ENCODE results near the gene METTL25B.

METTL25B gene

DNA sequence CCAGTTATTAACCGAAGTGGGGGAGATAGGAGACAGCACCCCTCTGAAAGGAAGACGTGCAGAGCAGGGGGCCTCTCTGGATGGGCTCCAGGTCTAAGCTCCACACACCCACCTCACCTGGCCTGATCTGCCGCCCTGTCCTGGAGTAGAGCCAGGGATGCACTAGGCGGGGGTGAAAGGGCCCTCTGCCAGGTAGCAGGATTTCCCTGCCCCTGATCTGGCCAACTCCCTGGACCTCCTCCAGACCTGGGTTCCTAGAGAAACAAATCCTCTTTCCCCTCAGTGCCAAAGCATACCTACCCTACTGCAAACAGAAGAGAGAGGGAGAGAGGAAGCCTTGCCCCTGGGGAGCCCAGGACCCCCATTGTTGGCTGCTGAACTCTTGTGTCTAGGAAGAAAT is 24.9 kb upstream of the METTL25B start:
- no peak for DNase-seq

DNA sequence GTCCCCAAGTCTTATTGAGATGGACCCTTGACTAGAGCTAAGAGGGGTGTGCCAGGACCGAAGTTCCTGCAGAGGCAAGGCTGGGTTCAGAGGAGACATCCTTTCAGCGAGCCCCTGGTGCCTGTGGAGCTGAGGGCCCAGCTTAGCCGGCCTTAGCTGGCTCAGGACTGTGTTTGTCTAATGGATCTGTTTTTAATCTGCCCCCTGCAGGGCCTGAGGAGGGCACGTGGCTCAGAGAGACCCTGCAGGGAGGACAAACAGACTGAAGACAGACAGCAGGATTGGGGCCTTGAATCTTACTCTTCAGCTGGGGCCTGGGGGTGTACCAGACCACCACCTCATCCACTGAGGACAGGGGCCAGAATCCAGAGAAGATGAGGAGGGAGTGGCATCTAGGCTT is 24.5 kb upstream of the METTL25B start:
- DNase-seq: no peak

DNA sequence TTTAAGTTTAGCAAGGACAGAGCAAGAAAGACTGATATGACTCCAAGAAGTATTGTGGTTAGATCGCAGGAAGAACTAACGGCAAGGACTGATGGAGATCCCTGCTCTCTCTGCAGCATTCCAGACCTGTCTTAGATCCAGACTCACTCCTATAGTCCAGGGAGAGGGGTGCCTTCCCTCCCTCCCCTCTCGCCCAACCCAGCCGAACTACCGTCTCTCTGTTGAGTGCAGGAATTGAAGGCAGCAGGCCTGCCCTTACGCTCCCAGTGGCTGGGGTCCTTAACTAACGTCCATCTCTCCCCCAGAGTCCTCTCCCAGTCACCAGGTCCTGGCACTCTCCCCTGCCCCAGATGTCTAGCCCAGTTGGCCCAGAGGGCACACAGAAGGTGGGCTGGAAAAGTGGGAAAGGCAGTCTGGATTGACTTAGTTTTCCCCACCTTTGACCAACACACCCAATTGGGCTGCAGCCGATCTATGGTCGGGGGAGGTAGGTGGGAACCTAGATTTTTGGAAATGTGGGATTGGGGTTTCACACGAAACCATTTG is 24.0 kb upstream of the METTL25B start:
- DNase-seq: no peak

DNA sequence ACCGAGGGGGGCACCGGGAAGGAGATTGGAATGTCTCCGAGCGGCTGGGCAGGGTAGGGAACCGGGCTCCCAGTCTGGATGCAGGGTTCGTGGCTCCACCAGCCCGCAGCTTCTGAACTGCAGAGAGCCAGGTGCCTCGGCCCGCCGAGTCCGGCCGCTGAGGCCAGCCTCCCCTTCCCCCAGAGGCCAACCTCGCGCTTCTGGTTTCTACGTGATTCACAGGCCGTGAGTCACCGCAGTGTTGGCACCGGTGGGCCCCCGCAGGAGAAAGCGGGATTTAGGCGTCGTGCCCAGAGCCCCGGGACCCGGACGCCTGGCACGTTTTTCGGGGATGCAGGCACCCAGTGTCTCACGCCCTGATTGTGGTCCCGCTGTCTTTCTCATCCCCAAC is 23.3 kb upstream of the METTL25B start:
- no peak for DNase-seq

DNA sequence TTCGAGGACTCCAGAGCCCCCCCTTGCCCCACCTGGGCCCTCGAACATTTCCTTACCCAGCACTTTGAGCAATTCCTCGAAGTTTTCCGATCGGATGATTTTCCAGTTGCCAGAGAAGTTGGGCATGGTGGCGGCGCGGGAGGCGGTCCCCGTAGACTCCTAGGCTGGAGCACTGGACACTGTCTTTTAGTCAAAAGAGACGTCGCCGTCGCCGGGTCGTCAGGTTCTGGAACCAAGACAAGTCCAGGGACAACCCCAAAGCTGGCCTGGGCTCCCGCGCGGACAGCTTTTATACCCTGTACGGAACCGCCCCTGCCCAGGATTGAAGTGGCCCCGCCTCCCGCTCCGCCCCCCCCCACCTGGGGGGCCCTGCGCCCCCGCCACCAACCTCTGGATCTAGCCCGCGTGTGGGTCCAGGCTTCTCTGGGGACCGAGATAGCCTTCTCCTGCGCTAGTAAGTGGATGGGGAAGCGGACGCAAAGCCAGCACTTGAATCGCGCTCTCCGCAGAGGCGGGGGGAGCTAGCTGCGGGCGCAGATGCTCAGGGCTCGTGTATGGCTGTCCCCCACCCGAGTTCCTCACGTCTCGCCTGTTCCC is 22.9 kb upstream of the METTL25B start, which contains the start of gene CRABP2:
Gene CRABP2, minus strand, starts transcription at position 263 of the 597 bp plus-strand sequence. Its CDS starts 137 bp downstream, at position 126.
- DNase-seq: peak; percentile 66

DNA sequence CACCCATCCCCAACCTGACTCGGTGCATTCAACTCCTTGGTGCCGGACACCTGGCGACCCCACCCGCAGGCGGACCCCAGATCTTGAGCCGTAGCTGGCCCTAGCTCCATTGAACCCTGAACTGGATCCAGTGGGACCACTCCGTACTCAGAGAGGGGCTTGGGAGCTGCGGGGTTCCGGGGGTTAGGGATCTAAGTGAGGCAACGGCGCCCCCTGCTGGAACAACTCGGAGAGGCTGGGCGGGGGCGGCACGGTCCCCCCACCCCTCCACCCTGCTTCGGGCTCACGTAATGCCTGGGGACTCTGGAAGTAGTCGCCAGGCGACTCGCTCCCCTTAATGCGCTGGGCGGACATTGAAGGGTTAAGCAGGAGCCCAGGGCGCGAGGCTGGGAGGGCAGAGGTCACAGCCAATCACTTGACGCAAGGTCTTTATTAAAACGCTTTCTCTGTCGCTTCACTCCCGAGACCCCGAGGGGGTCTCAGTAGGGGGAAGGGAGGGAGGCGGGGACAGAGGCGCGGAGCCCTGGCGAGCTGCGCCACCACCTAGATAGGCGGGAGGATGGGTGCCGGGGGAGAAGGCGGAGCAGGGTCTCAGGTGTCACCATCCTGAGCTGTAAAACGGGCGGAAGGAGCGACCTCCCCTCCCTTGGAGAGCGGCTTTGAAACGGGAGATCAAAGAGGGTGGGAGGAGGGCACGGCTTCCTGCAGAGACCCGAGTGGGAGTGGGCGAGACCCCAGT is 22.2 kb upstream of the METTL25B start:
- peak; percentile 77 for DNase-seq

DNA sequence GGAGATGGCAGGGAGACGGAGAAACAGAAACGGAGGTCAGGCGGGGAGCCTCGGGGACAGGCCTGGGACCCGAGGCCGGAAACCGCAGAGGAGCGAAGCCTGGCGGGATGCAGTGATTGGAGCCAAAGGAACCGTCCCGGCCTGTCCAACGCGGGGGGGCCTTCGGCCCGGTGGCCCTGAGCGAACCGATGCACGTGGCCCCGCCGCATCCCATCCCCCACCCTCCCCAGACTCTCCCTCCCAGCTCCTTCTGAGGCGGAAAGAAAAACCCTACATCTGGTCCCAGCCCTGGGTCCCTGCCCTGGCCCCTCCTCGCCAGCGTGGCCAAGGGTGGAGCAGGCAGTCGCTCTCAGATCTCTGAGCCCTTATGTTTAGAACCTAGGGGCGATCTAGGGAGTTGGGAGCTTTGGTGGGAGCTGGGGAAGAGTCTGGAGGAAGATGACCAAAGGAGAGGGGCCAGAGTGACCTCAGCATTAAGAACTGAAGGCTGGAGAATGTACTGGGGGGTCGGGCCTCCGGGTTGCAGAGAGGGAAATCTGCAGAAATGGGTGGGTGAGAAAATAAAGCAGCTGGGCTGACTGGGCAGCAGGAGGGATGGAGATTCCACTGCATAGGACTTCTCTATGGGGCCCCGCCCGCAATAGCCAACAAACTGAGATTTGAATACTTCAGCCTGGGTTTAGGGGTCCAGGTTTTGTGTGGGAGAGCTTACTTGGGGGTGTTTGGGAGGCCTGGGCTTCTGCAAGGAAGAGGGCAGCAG is 21.4 kb upstream of the METTL25B start:
- DNase-seq: peak; percentile 10

DNA sequence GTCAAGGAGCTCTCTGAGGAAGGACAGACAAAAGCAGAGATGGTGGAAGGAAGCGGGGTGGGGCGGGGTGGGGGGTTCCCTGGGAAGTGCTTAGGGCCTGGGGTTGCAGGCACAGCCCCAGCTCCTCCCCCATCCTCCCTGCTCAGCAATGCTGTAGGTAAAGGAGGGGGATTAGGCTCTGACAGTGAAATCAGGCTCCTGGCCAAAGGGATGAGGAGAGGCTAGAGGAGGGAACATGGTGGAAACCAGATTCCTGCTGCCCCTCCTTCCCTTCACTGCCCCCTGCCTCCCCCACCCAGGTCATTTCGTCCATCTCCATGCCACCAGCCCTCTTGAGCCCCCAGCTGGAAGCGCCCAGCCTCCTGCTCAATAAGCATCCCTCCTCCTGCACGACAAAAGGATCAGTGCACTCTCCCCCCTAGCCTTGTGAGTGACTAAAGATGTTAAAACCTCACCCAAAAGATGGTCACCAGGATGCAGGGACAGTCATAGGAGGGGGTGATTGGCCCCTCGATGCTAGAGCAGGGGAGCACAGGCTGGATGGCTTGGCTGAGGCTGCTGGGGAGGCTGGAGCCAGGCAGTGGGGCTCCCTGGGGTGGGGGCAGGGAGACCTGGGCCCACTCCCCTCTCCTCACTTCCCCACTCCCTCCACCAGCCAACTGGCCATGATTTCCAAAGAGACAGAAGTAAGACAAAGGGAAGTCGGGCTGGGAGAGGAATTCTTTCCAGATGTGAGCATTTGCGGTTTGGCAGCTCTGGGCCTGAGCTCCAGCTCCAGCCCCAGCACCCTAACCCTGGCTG is 20.7 kb upstream of the METTL25B start:
- no peak for DNase-seq

DNA sequence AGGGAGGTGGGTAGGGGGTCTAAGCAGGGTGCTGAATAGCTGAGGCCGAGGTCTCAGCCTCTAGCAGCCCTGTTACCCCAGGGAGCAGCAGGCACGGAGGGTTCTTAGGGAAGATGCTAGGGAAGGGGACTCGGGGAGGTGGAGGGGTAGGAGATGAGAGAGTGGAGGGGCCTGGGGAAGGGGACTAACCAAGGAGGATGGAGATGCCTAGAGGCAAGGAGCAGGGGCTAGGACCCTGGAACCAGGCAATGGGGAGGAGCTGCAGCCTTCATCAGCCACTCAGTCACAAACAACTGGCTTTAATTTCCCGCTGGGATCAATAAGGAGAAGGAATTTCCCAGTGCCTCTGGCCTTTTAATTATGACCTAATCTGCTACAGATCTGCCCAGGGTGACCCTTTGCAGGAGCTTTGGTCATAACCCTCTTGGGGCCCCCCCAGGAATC is 20.0 kb upstream of the METTL25B start:
- DNase-seq: no peak

DNA sequence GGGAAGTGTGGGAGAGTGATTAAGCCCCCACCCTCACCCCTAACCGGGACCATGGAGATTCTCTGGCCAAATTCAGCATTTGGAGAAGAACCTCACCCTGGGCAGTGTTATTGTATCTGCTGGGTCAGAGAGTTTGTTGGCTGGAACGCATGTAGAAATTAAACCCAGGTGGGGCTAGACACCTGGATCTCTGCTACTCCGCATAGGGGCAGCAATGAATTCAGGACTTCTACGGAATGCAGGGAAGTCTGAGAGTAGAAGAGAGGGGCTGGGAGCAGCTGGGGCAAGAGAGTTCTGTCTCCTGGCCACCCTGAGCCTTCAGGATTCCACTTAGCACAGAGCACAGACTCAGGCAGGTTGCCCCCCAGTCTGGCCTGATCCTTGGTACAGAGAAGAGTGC is 19.2 kb upstream of the METTL25B start:
- DNase-seq: no peak

DNA sequence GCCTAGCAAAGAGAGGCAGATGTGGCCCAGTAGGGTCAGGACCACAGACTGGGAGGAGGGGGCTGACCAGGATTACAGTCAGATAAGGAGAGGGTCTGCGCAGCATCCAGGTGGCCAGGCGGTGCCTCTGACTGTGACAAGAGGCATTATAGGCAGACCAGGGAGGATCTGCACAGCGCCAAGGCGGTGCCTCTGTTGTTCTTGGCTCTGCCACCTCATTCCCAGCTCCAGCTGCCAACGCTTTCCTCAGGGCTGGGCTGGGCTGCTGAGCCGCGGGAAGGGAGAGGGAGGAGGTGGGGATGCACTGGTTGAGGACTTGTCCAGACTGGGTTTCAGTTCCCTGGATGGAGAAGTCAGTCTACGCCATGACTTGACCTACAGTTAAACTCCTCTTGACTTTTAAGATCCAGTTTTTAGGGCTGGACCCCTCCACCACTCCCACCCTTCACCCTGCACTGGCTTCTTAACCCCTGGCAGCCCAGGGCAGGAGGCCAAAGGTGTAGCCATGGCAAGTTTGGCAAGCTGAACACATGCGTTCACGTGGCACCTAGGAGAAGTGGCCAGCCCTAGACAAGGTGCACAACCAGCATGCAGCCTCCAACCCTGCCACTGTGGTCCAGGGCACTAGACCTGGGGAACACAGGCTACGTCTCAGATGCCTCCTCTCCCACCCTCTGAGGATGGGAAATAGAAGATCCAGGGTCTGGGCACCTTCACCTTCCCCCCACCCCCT is 18.3 kb upstream of the METTL25B start:
- DNase-seq: no peak

DNA sequence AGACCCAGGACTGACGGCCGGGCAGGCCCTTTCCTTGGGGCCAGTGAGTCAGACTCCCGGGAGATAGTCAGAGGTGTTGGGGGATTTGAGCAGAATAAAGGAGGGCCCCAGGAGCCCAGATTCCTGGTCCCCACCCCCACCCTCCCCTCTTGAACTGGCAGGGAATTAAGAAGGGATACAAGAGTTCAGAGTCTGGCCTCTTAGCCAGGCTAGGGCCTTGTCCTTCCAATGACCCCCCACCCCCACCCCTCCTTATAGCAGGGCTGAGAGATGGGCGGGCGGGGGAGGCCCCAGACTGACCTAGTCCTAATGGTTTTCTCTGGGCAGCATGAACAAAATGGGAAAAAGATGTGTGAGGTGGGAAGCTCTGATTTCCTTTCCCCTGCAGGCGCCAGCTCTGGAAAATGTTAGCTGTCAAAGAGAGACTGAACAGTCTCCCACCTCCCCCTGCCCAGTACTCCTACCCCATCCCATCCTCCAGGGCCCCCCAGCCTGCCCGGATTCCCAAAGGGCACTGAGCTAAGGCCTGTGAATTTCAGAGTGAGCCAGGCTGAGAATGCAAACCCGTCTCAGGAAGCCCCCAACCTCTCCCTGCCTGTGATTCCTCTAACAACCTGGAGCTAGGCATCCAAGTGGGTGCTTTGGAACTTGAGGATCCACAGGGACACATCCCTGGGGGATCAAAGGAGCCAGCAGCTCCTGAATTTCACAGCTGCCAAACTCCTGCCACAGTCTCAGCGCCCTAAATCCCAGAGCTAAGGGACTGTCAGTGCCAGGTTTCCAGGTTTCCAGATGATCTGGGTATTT is 17.1 kb upstream of the METTL25B start:
- DNase-seq: no peak

DNA sequence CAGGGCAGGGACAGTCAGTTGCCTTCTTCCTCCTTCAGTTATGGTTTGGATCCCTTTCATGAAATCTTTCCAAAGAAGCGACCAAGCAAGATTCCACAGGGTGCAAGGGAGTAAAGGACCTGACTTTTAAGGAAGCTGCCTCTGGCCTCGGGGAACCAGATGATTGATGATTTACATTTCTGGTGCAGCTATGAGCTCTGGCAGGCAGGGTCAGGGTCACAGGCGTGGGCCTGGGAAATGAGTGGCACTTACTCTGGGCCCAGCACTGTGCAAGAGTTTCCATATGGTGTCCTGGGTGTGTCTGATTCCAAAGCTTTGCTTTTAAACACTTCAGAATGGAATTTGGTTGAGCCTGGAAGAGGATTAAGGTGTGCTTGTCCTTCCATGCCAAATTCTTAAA is 15.6 kb upstream of the METTL25B start:
- no peak for DNase-seq

DNA sequence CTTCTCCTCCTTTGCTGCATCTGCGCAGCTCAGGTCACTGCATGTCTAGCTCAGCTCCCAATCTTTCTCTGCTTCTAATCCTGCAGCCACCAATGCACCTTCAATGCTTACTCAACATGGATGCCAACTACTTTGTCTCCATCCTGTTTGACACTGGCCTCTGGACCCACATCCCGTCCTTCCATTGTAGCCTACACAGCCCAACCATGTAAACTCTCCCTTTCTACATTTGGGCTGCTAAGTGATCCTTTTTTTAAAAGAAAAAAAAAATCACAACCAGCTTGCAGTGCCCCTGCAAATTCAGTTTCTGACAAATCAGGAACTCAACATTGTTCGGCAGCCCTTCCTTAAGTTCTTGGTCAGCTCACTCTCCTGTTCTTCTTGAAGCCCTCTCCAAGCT is 13.4 kb upstream of the METTL25B start:
- DNase-seq: no peak

DNA sequence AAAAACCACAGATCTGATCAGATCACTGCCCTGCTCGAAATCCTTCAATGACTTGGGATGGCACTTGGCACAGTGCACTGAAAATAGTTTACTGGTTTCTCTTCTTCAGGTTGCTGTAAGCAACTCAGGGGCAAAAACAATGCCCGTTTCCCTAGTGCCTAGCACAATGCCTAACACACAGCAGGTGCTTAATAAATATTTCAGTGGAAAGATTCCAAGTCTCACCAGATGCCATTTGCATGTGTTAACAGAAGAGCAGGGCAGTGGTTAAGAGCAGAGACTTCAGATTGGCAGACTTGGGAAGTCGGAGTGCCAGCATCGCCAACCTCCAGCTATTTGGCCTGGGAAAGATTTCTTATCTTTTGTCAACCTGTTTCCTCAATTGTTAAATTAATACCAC is 10.9 kb upstream of the METTL25B start:
- DNase-seq: no peak

DNA sequence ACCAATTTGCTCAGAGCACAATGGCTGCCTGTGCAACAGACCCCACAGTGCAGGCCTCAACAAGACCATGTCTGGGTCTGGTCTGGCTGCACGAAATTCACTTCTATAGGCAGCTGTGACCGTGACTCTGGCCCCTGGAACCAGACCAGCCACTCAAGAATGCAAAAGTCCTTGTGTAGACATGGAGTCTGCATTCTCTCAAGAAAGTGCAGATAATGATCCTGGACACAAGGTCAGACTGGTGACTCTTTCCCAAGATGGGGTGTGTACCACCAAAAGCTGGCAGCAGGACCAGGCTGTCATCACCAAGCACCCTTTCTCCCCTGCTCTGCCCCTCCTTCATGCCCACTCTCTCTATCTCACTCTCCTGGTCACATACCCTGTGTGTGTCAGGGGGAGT is 7.1 kb upstream of the METTL25B start:
- no peak for DNase-seq

DNA sequence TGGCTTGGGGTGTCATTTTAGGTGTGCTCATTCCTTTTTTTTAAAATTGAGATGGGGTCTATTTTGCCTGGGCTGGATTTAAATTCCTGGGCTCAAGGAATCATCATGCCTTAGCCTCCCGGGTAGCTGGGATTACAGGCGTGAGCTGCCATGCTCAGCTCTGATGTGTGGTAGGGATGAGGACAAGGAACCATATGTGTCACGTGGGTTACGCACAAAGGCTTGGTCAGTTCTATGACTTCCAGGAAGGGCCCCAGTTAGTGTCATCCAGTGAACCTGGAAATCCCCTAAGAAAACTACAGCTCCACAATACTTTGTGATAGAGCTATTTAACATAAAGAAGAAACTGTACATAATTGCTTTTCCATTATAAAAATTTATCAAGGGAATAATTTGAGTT is 6.7 kb upstream of the METTL25B start:
- no peak for DNase-seq

DNA sequence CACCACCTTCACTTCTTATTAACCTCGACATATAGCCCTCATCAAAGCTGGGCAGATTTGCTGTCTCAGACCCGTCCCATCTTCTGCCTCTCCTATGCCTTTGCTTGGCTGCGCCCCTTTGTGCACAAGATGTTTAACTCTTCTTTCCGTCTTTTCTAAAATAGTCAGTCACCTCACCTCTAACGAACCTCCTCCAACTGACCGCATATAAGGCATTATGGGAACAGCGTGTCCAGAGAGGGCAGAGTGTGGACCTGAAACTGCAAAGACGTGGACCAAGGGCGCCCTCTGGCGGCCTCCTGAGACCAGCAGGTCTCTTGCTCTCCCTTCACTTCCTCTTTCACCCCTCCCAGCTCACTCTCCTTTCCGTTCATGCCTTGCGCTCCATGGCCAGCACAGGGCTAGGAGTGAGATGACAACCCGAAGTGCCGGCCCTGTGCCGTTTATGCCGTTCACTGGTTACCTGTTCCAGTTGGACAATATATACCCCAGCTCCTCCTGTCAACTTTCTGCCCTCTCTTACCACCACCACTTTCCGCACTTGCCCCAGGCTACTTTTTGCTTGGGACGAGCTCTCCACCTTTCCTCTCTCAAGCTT is 2.5 kb upstream of the METTL25B start:
- DNase-seq: peak; percentile 58

DNA sequence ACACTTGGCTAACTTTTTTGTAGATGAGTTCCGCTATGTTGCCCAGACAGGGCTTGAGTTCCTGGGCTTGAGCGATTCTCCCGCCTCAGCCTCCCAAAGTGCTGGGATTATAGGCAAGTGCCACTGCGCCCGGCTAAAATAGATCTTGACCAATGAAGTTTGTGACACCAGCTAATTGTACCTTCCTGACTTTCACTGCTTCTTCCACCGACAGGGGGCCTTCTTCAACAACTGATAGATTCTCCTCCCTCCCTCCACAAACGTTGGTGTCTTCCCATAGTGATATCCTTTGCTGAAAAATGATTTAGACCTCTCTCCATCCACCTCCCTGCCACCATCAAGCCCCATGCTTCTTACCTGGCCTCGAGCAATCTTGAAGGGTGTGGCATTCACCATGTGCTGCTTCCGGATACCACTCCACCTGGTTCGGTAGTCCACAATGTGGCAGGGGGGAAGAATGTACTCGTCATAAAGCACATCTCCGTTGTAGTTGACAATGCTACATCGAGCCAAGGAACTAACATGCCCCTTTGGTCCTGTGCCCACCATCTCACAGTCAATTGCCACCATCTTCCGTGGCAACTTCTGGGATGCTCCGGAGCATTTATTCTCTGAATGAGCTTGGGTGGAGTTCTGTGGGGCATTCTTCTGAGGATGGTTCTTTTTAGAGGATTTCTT is 1.6 kb upstream of the METTL25B start:
- peak; percentile 26 for DNase-seq

DNA sequence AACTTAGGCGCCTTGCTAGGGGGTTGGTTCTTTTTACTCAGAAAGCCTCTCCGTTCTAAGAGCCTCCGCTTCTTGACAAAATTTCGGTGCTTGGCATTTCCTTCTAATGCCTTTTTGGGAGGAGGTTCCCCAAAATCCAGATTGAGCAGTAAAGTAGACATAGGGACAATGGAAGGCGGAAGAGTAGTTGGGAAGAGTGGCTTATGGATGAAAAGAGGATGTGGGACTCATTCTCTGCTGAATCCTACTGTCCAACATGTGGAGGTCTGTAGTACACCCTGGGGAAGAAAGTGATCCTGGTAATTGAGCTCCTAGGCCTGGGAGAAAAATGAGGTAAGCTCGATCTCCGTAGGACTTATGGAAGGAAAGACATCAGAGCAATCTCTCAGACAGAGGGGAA is 777 bp upstream of the METTL25B start:
- DNase-seq: no peak

Measured in NCI-H1436 (cell line).